Activated CD8-positive, alpha-beta T cell treated with anti-CD3 and anti-CD28 coated beads, Interleukin-2, amount 10 ng/mL, durations not matched to agents 7 days and 5 days (primary cell): ENCODE data around the gene MIER2. TPM values are rescaled to one million over a fixed set of nuclear protein-coding genes. Genes with fewer than 3 reads are reported as not detected.
"Not testable (repeated sequence)": the region's sequence is repeated elsewhere in the genome, so short reads cannot be mapped to it uniquely, and the experiment has no call there.

Source experiments
- ATAC-seq: fragments of 150-1000 bp; cut with Tn5 transposase; one replicate; pipeline ENCODE4 v1.10.0; 2021; ENCODE audit warnings: moderate library complexity
- CTCF ChIA-PET: fragments of 350-600 bp; sonication (Branson Sonifier 250); formaldehyde crosslinking; loops from one replicate; lab custom pipeline; 2021; ENCODE audit warnings: antibody characterized with exemption; lab: Charles Lee
- POLR2A ChIA-PET: fragments of 350-600 bp; sonication (Branson Sonifier 250); formaldehyde crosslinking; loops from one replicate; lab custom pipeline; 2021; ENCODE audit warnings: antibody characterized with exemption; lab: Charles Lee
- DNase-seq: peaks from one replicate; pipeline ENCODE4 v3.0.0-alpha.2; 2020
- H3K27ac Mint-ChIP-seq: one replicate; pipeline ENCODE4 v1.8.0; 2021; ENCODE audit warnings: mild to moderate bottlenecking, mixed read lengths
- H3K27me3 Mint-ChIP-seq: one replicate; pipeline ENCODE4 v1.8.0; 2021; ENCODE audit warnings: low read depth, mixed read lengths
- H3K36me3 Mint-ChIP-seq: one replicate; pipeline ENCODE4 v1.8.0; 2021; ENCODE audit warnings: low read depth, mixed read lengths
- H3K4me1 Mint-ChIP-seq: one replicate; pipeline ENCODE4 v1.8.0; 2021; ENCODE audit warnings: low read depth, mixed read lengths
- H3K4me3 Mint-ChIP-seq: one replicate; pipeline ENCODE4 v1.8.0; 2021; ENCODE audit warnings: mild to moderate bottlenecking, mixed read lengths
- H3K9me3 Mint-ChIP-seq: one replicate; pipeline ENCODE4 v1.8.0; 2022; ENCODE audit warnings: mixed read lengths; ENCODE audit not compliant: insufficient read depth
- total RNA-seq, 2 experiments: library from RNA; stranded (reverse); gene quantifications; one replicate each; pipeline ENCODE4 v1.2.3, GENCODE V29; 2021

MIER2 gene
- total RNA-seq, 2 experiments from 2014 or later: 21.6 to 23.1 TPM

DNA sequence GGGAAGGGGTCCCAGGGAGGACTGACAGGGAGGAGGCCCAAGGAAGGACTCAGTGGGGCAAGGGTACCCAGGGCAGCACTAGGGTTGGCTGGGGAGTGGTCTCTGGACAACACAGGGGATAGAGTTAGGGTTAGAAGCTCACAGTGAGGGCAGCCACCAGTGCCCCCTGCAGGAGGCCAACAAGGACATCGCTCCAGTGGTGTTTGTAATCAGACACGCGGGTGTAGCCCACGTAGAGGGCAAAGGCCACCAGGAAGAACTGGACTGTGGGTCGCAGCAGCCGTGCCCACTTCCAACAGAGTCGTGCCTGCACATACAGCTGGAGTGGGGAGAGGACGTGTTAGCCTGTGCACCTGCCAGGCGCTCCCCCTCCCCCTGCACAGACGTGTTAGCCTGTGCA is 62.6 kb downstream of the MIER2 start:
- ATAC-seq (no peak), DNase-seq (no peak)
- H3K27me3 Mint-ChIP-seq: peaks cover 7% of the 10 kb centered on the region
- no peaks in the 10 kb centered on the region for H3K4me1 Mint-ChIP-seq
- no peak overlapping the region for H3K4me3 Mint-ChIP-seq
- ChIA-PET POLR2A (no interaction called here), CTCF (no interaction called here)
- H3K36me3 Mint-ChIP-seq: no peaks in the 10 kb centered on the region
- H3K9me3 Mint-ChIP-seq: no peaks in the 10 kb centered on the region
- no peak overlapping the region for H3K27ac Mint-ChIP-seq

DNA sequence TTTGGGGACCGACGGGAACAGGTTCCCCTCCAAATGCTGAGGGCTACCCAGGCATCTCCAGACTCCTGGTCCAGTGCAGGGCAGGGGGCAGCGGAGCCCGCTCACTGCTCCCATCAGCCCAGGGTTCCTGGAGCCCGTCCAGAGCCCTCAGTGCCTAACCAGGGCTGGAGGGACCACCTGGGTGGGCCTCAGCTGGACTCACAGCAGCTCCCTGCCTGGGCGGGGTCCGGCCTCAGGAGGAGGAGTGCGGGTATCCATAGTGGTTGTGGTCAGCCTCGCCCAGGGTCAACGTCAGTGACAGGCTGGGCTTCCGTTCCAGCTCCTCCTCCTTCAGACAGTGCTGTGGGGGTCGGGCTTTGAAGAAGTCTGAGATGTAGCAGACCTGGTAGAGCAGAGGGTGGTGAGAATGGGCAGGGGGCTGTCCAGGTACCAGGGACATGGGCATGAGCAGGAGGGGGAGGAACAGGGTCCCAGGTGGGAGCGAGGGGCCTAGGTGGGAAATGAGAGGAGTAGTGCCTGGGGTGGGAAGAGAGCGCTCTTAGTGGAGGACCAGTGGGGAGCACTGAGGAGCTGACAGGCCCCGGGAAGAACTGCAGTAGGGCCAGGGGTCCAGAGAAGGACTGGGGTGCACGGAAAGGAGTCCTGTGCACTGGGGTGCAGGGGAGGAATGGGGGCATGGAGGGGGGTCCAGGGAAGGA is 63.3 kb downstream of the MIER2 start:
- H3K4me1 Mint-ChIP-seq: no peaks in the 10 kb centered on the region
- H3K27ac Mint-ChIP-seq: no peak overlapping the region
- DNase-seq (no peak), ATAC-seq (no peak)
- H3K9me3 Mint-ChIP-seq: no peaks in the 10 kb centered on the region
- H3K36me3 Mint-ChIP-seq: no peaks in the 10 kb centered on the region
- POLR2A ChIA-PET: no interaction called here
- H3K27me3 Mint-ChIP-seq: peaks cover 7% of the 10 kb centered on the region
- CTCF ChIA-PET: no interaction called here
- H3K4me3 Mint-ChIP-seq: no peak overlapping the region

DNA sequence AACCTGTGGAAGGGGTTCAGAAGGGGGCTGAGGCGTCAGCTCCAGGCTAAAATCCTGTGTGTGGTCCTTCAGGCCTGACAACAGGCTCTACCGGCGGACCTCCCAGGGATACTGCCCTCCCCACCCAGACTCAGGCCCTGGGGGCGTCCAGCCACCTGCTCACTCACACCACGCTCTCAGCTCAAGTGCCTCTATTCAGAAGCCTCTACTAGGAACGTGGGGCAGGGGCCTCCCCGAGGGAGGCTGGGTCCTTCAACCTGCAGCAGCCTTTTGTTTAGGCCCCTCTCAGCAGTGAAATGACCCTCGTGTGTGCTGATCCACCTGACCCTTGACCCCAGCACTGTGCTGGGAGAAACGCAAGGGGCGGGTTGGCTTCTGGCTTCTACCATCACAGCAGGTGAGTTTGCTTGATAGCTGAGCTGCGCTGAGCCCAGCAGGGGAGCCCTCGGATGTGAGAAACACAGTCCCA is 64.0 kb downstream of the MIER2 start:
- ATAC-seq: no peak
- POLR2A ChIA-PET: no interaction called here
- no peak for DNase-seq
- H3K27me3 Mint-ChIP-seq: peaks cover 7% of the 10 kb centered on the region
- no peaks in the 10 kb centered on the region for H3K36me3 Mint-ChIP-seq
- H3K4me3 Mint-ChIP-seq: no peak overlapping the region
- CTCF ChIA-PET: no interaction called here
- no peaks in the 10 kb centered on the region for H3K4me1 Mint-ChIP-seq
- H3K27ac Mint-ChIP-seq: no peak overlapping the region
- H3K9me3 Mint-ChIP-seq: no peaks in the 10 kb centered on the region

DNA sequence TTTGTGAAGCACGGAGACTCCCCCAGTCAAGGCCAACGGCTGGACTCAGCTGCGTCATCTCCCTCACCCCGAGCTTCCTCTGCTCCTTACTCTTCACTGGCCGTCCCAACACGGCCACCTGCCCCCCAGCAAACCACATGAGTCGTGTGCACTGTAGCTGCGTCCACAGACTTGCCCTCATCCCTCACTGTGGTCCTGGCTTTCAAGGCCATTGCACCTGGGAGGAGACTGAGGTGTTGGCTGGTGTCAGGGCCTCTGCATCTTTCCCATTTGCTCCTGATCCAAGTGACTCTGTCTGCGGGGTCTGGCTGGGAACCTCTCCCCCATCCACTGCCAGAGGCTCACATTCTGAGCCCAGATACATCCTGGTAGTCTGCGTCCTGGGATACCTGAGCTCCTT is 64.9 kb downstream of the MIER2 start:
- Mint-ChIP-seq H3K36me3 (no peaks in the 10 kb centered on the region), H3K9me3 (no peaks in the 10 kb centered on the region), H3K27me3 (peaks cover 7% of the 10 kb centered on the region), H3K4me1 (no peaks in the 10 kb centered on the region), H3K4me3 (no peak overlapping the region), H3K27ac (no peak overlapping the region)
- POLR2A ChIA-PET: no interaction called here
- CTCF ChIA-PET: interaction anchor here (0.7 to 1.6 kb wide), 2 partner anchors 32 to 231 kb away, joined by 3 to 4 read pairs; no protein-coding TSS in a partner anchor
- DNase-seq (no peak), ATAC-seq (no peak)

DNA sequence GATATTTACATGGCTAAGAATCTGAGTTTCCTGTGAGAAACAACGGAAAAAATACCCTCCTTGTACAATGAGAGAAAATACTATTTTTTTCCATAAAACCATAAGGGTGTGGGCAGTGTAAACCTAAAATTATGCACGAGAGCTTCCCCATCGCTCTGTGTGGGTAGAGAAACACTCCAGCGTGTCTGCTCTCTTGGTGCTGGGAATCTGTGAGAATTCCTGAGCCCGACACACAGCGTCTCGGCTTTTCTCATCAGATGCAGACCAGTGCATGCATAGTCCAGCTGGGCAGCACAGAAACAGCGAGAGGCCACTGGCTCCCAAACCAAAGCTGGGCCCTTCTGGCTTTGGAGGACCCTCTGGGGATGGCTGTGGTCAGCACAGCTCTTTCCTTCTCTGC is 65.4 kb downstream of the MIER2 start:
- ATAC-seq (no peak), DNase-seq (no peak)
- no peak overlapping the region for H3K27ac Mint-ChIP-seq
- no peak overlapping the region for H3K4me3 Mint-ChIP-seq
- POLR2A ChIA-PET: no interaction called here
- H3K4me1 Mint-ChIP-seq: no peaks in the 10 kb centered on the region
- no peaks in the 10 kb centered on the region for H3K36me3 Mint-ChIP-seq
- H3K9me3 Mint-ChIP-seq: no peaks in the 10 kb centered on the region
- CTCF ChIA-PET: interaction anchor here (0.7 to 1.6 kb wide), 2 partner anchors 32 to 232 kb away, joined by 3 to 4 read pairs; no protein-coding TSS in a partner anchor
- peaks cover 7% of the 10 kb centered on the region for H3K27me3 Mint-ChIP-seq

DNA sequence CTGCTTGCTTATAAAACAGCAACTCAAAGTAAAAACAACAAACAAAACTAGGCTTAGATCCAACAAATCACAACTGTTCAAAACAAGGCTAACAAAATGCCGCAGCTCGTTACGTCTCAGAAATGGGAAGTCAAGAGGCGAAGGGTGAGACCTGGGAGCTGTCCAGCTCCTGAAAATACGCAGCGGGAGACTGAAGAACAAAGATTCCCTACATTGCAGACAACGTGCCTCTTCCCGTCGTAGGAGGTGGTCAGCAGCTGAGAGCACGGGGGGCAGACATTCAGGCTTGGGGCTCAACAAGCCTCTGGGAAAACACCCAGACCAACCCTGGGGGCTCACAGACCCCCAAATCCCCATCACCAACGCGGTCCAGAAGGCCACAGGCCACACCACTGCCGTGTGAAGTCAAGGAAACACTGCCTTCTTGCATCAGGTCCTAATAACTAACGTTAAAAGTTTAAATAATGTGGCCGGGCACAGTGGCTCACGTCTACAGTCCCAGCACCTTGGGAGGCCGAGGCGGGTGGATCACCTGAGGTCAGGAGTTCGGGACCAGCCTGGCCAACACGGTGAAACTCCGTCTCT is 66.9 kb downstream of the MIER2 start:
- no peak for DNase-seq
- POLR2A ChIA-PET: no interaction called here
- H3K4me1 Mint-ChIP-seq: no peaks in the 10 kb centered on the region
- CTCF ChIA-PET: no interaction called here
- no peak for ATAC-seq
- H3K9me3 Mint-ChIP-seq: no peaks in the 10 kb centered on the region
- H3K27me3 Mint-ChIP-seq: peaks cover 10% of the 10 kb centered on the region
- no peaks in the 10 kb centered on the region for H3K36me3 Mint-ChIP-seq
- no peak overlapping the region for H3K27ac Mint-ChIP-seq
- H3K4me3 Mint-ChIP-seq: no peak overlapping the region

DNA sequence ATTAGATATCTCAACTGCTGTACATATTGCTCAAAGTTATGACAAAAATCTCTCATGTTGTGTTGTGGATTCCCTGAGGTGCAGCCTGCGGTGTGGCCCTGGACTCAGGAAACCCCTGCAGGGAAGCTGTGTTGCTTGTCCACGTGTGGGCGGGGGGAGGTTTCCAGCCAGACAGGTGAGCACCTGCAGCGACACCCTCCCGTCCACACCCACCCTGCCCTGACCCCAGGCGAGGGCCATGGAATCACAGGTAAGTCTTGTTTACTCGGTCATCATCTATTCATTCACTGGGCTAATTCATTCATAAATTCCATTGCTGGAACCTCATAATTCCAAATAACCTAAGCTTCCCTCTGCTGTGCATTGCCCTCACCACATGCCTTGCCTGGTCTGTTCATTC is 67.5 kb downstream of the MIER2 start:
- CTCF ChIA-PET: no interaction called here
- Mint-ChIP-seq H3K27ac (no peak overlapping the region), H3K27me3 (peaks cover 12% of the 10 kb centered on the region)

DNA sequence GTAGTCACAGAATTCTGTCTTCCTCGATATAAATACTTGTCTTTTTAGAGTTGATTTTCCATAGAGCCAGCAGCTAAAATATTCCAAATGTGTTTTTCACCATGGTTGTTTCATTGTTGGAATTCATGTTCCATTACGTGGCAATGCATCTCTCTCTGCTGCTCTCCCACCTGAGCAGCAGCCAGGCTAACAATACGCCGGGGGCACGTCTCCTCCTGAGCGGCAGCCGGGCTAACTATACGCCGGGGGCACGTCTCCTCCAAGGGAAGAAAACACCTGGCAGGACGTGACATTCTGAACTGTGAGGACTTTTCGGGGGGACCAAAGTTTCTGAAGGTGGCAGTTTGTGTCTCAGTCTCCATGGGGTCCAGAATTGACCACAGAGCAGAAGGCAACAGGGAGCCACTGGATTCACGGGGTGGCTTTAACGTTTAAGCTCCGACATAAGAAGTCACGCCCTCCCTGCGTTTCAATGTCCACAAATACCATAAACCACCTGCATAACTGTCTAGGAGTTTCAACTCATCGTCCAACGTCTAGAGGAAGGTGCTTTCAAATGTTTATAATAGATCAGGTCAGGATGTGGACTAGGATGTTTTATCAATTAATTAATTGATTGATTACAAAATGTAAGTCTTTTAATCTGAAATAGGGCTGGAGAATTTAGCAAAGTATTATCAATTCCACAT is 68.5 kb downstream of the MIER2 start:
- Mint-ChIP-seq H3K36me3 (no peaks in the 10 kb centered on the region), H3K27ac (no peak overlapping the region), H3K4me1 (no peaks in the 10 kb centered on the region), H3K9me3 (no peaks in the 10 kb centered on the region), H3K27me3 (peaks cover 14% of the 10 kb centered on the region), H3K4me3 (no peak overlapping the region)
- DNase-seq: no peak
- CTCF ChIA-PET: no interaction called here
- ATAC-seq: no peak
- POLR2A ChIA-PET: no interaction called here

More for the DNA sequence above, 67.5 kb downstream of the MIER2 start:
- POLR2A ChIA-PET: no interaction called here
- no peaks in the 10 kb centered on the region for H3K4me1 Mint-ChIP-seq
- H3K36me3 Mint-ChIP-seq: no peaks in the 10 kb centered on the region
- no peaks in the 10 kb centered on the region for H3K9me3 Mint-ChIP-seq
- DNase-seq (no peak), ATAC-seq (no peak)
- no peak overlapping the region for H3K4me3 Mint-ChIP-seq

DNA sequence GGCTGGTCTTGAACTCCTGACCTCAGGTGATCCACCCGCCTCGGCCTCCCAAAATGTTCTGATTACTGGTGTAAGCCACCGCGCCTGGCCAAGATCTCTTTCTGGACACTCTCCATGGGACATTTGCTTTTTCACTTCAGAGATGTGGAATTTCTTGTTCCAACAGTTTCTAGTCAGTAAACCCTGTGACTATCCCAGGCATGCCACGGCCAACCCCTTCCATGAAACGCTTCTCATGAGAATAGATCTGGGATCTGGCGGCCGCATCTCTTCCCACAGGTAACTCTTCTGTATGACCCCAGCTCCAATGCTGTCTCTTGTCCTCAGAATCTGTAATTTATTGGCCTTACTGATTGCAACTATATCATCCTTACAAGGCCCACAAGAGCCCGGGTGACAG is 69.6 kb downstream of the MIER2 start:
- H3K27me3 Mint-ChIP-seq: peaks cover 14% of the 10 kb centered on the region
- no peaks in the 10 kb centered on the region for H3K9me3 Mint-ChIP-seq
- ATAC-seq (no peak), DNase-seq (no peak)
- H3K4me1 Mint-ChIP-seq: no peaks in the 10 kb centered on the region
- CTCF ChIA-PET: no interaction called here
- no peaks in the 10 kb centered on the region for H3K36me3 Mint-ChIP-seq
- H3K27ac Mint-ChIP-seq: no peak overlapping the region
- no peak overlapping the region for H3K4me3 Mint-ChIP-seq
- POLR2A ChIA-PET: no interaction called here

DNA sequence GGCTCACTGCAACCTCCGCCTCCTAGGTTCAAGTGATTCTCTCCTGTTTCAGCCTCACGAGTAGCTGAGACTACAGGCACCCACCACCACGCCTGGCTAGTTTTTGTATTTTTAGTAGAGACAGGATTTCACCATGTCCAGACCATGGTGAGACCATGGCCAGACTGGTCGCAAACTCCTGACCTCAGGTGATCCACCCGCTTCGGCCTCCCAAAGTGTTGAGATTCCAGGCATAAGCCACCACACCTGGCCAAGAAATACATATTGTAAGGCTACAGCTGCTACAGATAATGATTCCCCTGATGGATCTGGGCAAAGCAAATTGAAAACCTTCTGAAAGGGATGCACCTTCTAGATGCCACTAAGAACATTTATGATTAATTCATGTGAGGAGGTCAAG is 71.2 kb downstream of the MIER2 start:
- ChIA-PET POLR2A (no interaction called here), CTCF (no interaction called here)
- H3K27me3 Mint-ChIP-seq: peaks cover 21% of the 10 kb centered on the region

DNA sequence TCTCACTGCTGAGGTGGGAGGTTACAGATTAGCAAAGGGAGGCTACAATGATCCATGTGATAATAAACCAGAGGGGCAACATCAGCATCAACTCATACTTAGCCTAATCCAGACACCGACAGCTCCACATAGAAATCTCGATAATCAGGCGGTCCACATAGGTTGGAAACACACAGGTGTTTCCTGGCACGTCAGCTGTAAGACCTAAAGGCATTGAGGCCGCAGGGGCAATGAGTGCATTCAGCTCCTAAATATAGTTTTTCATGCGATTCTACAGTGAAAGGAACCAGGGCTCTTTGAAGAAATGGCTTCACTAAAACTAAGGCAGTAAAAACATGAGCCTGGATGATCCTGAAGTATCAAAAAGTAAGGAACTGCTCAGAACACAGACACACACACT is 72.7 kb downstream of the MIER2 start:
- CTCF ChIA-PET: interaction anchor here (1.2 kb wide), 1 partner anchor 25 kb away, joined by 3 read pairs; no protein-coding TSS in a partner anchor

More for the DNA sequence above, 71.2 kb downstream of the MIER2 start:
- Mint-ChIP-seq H3K4me1 (no peaks in the 10 kb centered on the region), H3K9me3 (no peaks in the 10 kb centered on the region), H3K27ac (no peak overlapping the region), H3K4me3 (no peak overlapping the region), H3K36me3 (no peaks in the 10 kb centered on the region)
- DNase-seq (no peak), ATAC-seq (no peak)

DNA sequence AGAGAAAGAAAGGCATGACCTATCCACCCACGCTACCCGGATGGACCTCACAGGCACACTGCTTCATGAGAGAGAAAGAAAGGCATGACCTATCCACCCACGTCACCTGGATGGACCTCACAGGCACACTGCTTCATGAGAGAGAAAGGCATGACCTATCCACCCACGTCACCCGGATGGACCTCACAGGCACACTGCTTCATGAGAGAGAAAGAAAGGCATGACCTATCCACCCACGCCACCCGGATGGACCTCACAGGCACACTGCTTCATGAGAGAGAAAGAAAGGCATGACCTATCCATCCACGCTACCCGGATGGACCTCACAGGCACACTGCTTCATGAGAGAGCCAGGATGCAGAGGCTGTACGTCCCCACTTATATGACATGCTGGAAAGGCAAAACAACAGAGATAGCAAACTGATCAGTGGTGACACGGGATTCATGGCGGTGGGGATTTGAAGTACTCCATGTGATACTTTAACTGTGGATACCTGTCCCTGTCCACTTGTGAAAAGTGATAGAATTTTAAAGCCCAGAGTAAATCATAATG is 73.8 kb downstream of the MIER2 start:
- H3K27ac Mint-ChIP-seq, DNase-seq, CTCF ChIA-PET, ATAC-seq, H3K9me3 Mint-ChIP-seq, POLR2A ChIA-PET, H3K36me3 Mint-ChIP-seq, H3K4me3 Mint-ChIP-seq: not testable (repeated sequence)
- peaks cover 34% of the 10 kb centered on the region for H3K27me3 Mint-ChIP-seq
- peaks cover 11% of the 10 kb centered on the region for H3K4me1 Mint-ChIP-seq

More for the DNA sequence above, 72.7 kb downstream of the MIER2 start:
- no peak overlapping the region for H3K4me3 Mint-ChIP-seq
- no peak overlapping the region for H3K27ac Mint-ChIP-seq
- DNase-seq (no peak), ATAC-seq (no peak)
- peaks cover 6% of the 10 kb centered on the region for H3K4me1 Mint-ChIP-seq
- peaks cover 25% of the 10 kb centered on the region for H3K27me3 Mint-ChIP-seq
- POLR2A ChIA-PET: no interaction called here
- no peaks in the 10 kb centered on the region for H3K9me3 Mint-ChIP-seq
- no peaks in the 10 kb centered on the region for H3K36me3 Mint-ChIP-seq
